Astrocyte of the spinal cord (primary cell): ENCODE results near the gene LMAN2.

Experiments
- DNase-seq: peaks from one replicate; pipeline ENCODE4 v3.0.0; 2011; ENCODE audit warnings: low read depth, low spot score
- H3K4me3 ChIP-seq: 2 replicates; pipeline ENCODE4 v1.5.1; 2011; ENCODE audit warnings: low read depth, mild to moderate bottlenecking, low read length, moderate library complexity
- in situ Hi-C: cut with HindIII; loops from 2 replicates; pipeline ENCODE4 v1.10.0; 2017; ENCODE audit warnings: low sequenced_read_pairs
- TF ChIP-seq, protein P1 (sequence below): IDR thresholded peaks from 2 replicates; pipeline ENCODE4 v1.5.1; 2012; ENCODE audit warnings: low read depth, mild to moderate bottlenecking, low read length, inconsistent platforms

Gene LMAN2

DNA sequence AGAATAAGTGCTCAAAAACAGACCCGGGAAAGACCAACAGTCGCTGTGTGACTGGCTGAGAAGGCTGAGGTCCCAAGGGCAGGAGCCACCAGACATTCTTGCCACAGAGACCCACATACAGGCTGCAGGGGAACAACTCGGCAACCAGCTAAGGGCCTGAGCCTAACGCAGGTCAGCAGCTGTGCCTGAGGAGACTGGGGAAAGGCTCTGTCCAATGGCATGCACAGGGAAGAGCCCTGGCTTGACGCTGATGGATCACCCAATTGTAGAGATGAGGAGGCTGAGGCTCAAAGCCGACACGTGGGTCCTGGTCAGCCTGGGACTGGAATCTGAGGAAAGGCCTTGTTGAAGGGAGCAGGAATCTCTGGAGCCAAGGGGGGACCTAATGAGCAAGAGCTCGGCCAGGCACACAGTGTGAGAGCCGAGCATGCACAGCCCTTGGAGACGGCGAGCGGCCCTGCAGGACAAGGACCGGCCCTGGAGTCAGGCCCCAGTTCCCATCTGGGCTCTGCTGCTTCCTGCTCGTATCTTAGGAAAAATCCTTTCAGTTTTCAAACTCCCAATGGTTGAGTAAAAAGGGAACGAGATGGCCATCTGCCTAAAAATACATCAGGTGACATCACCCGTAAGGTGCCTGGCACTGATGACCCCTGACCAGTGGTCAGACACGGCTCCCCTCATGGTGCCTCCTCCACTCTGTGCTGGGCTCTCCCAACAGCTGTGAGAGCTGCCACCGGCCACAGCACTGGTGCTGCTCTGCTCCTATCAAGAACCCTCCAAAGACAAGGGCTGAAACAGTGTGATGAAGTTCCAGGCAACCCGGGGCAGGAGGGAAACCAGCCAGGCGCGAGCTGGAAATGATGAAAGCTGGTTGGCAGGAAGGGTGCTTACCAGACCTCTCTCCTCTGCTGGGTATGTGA lies 16.4 kb downstream of the LMAN2 start:
- TF ChIP-seq, protein P1, sequence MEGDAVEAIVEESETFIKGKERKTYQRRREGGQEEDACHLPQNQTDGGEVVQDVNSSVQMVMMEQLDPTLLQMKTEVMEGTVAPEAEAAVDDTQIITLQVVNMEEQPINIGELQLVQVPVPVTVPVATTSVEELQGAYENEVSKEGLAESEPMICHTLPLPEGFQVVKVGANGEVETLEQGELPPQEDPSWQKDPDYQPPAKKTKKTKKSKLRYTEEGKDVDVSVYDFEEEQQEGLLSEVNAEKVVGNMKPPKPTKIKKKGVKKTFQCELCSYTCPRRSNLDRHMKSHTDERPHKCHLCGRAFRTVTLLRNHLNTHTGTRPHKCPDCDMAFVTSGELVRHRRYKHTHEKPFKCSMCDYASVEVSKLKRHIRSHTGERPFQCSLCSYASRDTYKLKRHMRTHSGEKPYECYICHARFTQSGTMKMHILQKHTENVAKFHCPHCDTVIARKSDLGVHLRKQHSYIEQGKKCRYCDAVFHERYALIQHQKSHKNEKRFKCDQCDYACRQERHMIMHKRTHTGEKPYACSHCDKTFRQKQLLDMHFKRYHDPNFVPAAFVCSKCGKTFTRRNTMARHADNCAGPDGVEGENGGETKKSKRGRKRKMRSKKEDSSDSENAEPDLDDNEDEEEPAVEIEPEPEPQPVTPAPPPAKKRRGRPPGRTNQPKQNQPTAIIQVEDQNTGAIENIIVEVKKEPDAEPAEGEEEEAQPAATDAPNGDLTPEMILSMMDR = no peak
- H3K4me3 ChIP-seq = no peak overlapping the region
- in situ Hi-C loops = no loop called here
- DNase-seq = no peak

DNA sequence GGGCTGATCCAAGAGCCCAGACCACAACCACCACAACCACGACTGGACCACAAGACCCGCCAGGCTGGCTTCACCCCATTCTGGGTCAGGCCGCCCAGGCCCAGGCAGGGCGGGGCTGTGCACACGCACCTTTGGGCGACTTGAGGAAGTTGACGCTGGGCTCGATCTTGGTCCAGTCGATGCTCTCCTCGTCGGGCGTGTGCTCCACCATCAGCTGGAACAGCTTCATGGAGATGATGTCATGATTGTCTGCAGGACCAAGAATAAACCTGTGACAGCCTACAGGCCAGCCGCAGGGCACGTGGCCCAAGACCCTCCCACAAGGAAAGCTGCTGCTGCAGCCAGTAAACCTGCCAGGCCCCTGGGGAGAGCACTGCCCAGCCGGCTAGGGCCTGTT lies 17.3 kb downstream of the LMAN2 start:
- TF ChIP-seq, protein P1 = no peak
- in situ Hi-C loops = no loop called here
- H3K4me3 ChIP-seq = no peak overlapping the region
- no peak for DNase-seq

DNA sequence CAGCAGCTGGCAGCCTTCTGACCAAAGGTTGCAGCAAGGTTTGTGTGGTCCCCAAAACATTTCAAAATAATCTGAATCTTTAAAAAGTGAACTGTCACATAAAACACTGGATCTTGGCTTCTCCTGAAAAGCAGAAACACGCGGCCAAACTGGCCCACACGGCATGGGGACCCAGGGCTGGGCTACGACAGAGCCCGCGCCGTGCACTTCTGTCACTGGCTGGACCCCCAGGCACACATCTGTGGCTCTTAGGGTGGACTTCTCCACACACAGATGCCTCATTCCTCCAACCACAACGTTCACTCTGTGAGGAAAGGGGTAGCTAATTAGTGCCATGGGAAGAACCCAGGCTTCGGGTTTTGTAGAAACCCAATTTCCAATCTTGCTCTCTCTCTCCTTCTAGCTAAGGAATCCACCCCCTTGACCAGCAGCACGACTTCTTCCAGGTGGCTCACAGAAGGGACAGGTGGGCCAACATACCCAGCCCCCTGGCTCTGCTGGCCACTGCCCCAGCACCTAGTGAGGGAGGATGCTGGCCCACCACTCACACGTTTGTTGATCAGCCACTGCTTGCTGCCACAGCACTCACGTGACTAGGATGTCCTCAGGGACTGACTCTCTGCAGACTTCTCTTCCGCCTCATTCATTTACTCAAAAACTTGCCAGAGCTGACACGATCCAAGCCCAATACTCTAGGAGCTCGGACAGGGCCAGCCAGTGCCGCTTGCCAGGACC lies 17.9 kb downstream of the LMAN2 start:
- no peak overlapping the region for H3K4me3 ChIP-seq
- no peak for DNase-seq
- TF ChIP-seq, protein P1 = no peak
- in situ Hi-C loops = no loop called here

DNA sequence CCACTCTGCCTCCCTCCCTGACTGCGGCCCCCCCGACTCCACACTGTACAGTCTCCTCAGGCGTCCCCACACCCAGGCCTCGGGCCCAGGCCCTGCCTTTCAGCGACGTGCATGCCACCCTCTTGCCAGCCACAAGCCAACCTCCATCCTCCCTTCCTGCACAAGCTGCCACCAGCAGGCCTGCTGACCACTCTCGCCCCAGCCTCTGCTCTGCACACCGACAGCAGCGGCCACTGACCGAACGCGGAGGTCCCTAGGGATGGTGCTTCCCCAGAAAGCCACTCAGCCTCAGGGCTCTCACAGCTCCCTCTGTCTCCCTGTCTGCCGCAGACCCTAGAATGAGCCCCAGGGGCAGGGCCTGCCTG lies 18.6 kb downstream of the LMAN2 start:
- H3K4me3 ChIP-seq = no peak overlapping the region
- in situ Hi-C loops = no loop called here
- DNase-seq = no peak
- TF ChIP-seq, protein P1 = no peak

DNA sequence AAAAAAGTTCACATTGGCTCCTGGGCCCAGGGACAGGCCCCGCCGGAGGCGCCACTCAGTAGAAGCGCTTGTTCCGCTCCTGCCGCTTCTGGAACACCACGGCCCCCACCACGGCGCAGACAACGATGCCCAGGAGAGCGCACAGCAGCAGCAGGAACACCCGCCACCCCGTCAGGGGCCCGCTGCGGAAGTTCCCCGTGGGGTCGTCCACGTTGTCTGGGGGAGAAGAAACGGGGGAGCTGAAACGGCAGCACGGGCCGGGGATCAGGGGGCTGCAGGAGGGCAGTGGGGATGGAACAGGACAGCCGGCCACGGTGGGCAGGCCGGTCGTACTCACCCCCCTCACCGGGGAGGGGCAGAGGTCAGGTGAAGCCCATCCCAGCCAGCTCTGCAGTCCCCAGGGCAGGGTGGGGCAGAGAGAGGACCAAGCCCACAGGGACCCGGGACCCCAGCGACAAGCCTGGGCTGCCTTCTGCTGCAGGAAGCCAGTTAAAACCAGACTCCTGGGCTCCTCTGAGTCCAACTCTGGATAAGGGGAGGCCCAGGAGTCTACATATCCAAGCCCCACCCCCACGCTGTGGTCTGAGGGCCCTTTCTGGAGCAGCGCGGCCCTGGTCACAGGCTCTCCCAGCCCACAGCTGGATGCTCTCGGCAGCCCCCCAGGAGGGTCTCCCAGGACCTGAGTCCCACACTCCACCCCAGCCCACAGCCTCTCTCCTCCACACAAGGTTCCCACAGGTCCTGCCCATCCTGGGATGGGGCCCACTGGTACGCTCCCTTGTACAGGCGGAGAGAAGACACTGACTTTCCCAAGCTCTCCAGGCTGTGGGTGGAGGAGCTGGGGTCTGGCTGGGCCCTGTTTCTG lies 19.2 kb downstream of the LMAN2 start:
- TF ChIP-seq, protein P1 = no peak
- no peak overlapping the region for H3K4me3 ChIP-seq
- in situ Hi-C loops = no loop called here
- no peak for DNase-seq

DNA sequence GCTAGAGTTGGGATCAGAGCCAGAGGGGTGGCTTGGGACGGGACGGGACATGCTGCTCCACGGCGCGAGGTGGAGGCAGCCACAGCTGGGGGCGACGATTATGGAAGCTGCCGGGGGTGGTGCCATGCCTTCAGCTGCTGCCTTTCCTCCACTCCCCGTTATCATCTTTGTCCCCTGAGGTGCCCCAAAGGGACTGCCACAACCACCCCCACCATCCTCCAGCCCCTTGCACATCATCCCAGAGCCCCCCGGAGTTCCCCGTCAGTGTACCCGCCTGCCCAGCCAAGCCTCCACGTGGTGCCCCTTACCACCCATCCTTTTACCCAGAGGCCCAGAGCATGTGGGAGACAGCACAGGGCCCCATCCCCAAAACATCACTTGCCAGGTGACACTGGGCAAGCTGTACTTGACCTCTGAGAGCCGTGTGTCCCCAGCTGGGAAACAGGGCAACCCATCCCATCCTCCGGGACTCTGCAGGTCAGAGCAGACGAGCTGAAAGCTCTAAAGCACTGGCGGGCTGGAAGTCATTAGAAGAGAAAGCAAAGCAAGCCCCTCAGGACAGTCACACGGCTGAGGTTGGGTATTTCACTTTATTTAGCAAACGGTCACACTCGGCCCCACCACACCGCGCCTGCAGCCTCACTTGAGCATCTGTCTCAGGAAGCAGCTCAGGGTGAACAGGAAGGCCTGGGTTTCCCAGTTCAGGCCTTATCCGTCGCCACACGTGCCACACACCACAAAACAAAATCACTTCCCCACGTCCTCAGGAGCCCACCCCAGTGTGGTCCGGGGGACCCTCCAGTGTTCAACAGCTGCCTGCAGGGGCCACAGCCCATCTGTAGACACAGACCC lies 20.3 kb downstream of the LMAN2 start:
- no peak overlapping the region for H3K4me3 ChIP-seq
- TF ChIP-seq, protein P1 = no peak
- in situ Hi-C loops = no loop called here
- DNase-seq = no peak
